CD4-positive, alpha-beta T cell treated with Interleukin-21 for 1 hour (primary cell): ENCODE data around the gene CFAP77.

ENCODE experiments used
- DNase-seq: peaks from one replicate; pipeline ENCODE4 v3.0.0-alpha.2; 2020

The CFAP77 gene

GRCh38 chr9:132606066-132606465 is 196.1 kb downstream of the CFAP77 start:
- DNase-seq = no peak

- DNase-seq = no peak
These were observed 199.2 kb downstream of the CFAP77 start for GRCh38 chr9:132609184-132609583.

GRCh38 chr9:132609829-132610228 is 199.8 kb downstream of the CFAP77 start:
- DNase-seq = no peak

- no peak for DNase-seq
These were observed 200.7 kb downstream of the CFAP77 start for GRCh38 chr9:132610661-132611060.

- DNase-seq = no peak
These were observed 204.3 kb downstream of the CFAP77 start for GRCh38 chr9:132614324-132614723.

GRCh38 chr9:132615774-132616173 is 205.8 kb downstream of the CFAP77 start:
- DNase-seq = no peak

- no peak for DNase-seq
These were observed 206.7 kb downstream of the CFAP77 start for GRCh38 chr9:132616725-132617124.

- DNase-seq = no peak
These were observed 212.1 kb downstream of the CFAP77 start for GRCh38 chr9:132622159-132622558.
